H1 (cell line): Measurements from ENCODE around the gene TMTC4. TPM values are rescaled to one million over a fixed set of nuclear protein-coding genes. Genes with fewer than 3 reads are reported as not detected.

ENCODE experiments used
- CTCF ChIA-PET: fragments of 300-600 bp; sonication (Branson Sonifier 250); formaldehyde crosslinking; loops from one replicate; lab custom pipeline; 2021; ENCODE audit not compliant: partially characterized antibody; lab: Charles Lee
- POLR2A ChIA-PET: fragments of 300-600 bp; sonication (Branson Sonifier 250); formaldehyde crosslinking; loops from one replicate; lab custom pipeline; 2021; ENCODE audit warnings: inconsistent platforms; ENCODE audit not compliant: partially characterized antibody; lab: Charles Lee
- DNase-seq, 2 experiments: peaks; one replicate each; pipeline versions ENCODE4 v3.0.0 to v3.0.0-alpha.2; 2010 to 2022; ENCODE audit warnings: low spot score in 2 of 2, low read depth in 1 of 2, mixed read lengths in 1 of 2
- FAIRE-seq: peaks from 2 replicates; lab custom pipeline; 2011; peaks lifted over from hg19 to GRCh38; lab: Jason Lieb, UNC
- H2AFZ ChIP-seq: 2 replicates; pipeline ENCODE4 v1.8.1; 2012; ENCODE audit warnings: low read length, inconsistent platforms
- H2AK5ac ChIP-seq: 2 replicates; pipeline ENCODE4 v1.6.1; 2013; ENCODE audit warnings: low read depth, low read length
- H2BK120ac ChIP-seq: replicated peaks from 2 replicates; pipeline ENCODE3; 2013; ENCODE audit warnings: low read depth, low read length, inconsistent platforms
- H2BK12ac ChIP-seq: 2 replicates; pipeline ENCODE4 v1.6.1; 2013; ENCODE audit warnings: low read depth, low read length
- H2BK15ac ChIP-seq: 2 replicates; pipeline ENCODE4 v1.6.1; 2013; ENCODE audit warnings: low read length
- H2BK20ac ChIP-seq: 2 replicates; pipeline ENCODE4 v1.6.1; 2013; ENCODE audit warnings: low read length
- H2BK5ac ChIP-seq: 2 replicates; pipeline ENCODE4 v1.6.1; 2013; ENCODE audit warnings: low read depth, low read length
- H3K14ac ChIP-seq: 2 replicates; pipeline ENCODE4 v1.6.1; 2013; ENCODE audit warnings: inconsistent platforms; ENCODE audit not compliant: insufficient read length
- H3K18ac ChIP-seq: 2 replicates; pipeline ENCODE4 v1.6.1; 2013; ENCODE audit warnings: low read length; ENCODE audit errors: extremely low read depth
- H3K23ac ChIP-seq: 2 replicates; pipeline ENCODE4 v1.6.1; 2013; ENCODE audit warnings: inconsistent platforms; ENCODE audit not compliant: insufficient read length
- H3K23me2 ChIP-seq: 2 replicates; pipeline ENCODE4 v1.6.1; 2013; ENCODE audit warnings: low read depth, low read length
- H3K27ac ChIP-seq: 2 replicates; pipeline ENCODE4 v1.6.1; 2011; ENCODE audit warnings: low read depth, low read length, inconsistent platforms
- H3K27me3 ChIP-seq, 4 experiments: replicated peaks in 1 of 4; 1 replicate in 1 of 4; 2 replicates in 3 of 4; pipeline versions ENCODE4 v1.6.1 to v1.8.1; 2011 to 2013; ENCODE audit warnings: low read length in 3 of 4, mild to moderate bottlenecking in 3 of 4, inconsistent platforms in 2 of 4, mixed read lengths in 2 of 4, moderate library complexity in 1 of 4; ENCODE audit not compliant: control insufficient read depth in 3 of 4, insufficient read depth in 3 of 4; ENCODE audit errors: extremely low read depth in 1 of 4
- H3K36me3 ChIP-seq, 4 experiments: 2 replicates each; pipeline versions ENCODE4 v1.6.1 to v1.8.1; 2011 to 2013; ENCODE audit warnings: mild to moderate bottlenecking in 4 of 4, low read length in 3 of 4, moderate library complexity in 2 of 4, control low read depth in 1 of 4, inconsistent platforms in 1 of 4; ENCODE audit not compliant: insufficient read depth in 4 of 4, control insufficient read depth in 2 of 4
- H3K4ac ChIP-seq: replicated peaks from 2 replicates; pipeline ENCODE3; 2013; ENCODE audit warnings: low read length, low read depth, mixed read lengths, inconsistent platforms; ENCODE audit not compliant: insufficient read length
- H3K4me1 ChIP-seq, 4 experiments: replicated peaks in 1 of 4; 1 replicate in 1 of 4; 2 replicates in 3 of 4; pipeline versions ENCODE4 v1.6.1 to v1.8.1; 2011 to 2013; ENCODE audit warnings: low read length in 3 of 4, inconsistent platforms in 2 of 4, mixed read lengths in 1 of 4; ENCODE audit not compliant: insufficient read depth in 4 of 4, control insufficient read depth in 3 of 4
- H3K4me2 ChIP-seq, 2 experiments: 2 replicates each; pipeline versions ENCODE4 v1.6.1 to v1.8.1; 2011 to 2013; ENCODE audit warnings: low read depth in 2 of 2, low read length in 2 of 2, control low read depth in 1 of 2, inconsistent platforms in 1 of 2, mild to moderate bottlenecking in 1 of 2; ENCODE audit not compliant: insufficient read depth in 1 of 2
- H3K4me3 ChIP-seq, 4 experiments: fragments of 200-600, 300-600 bp in 1 of 4; sonication (generic), shearing (Covaris generic), sonication (Bioruptor Twin) in 1 of 4; 2 replicates each; pipeline versions ENCODE4 v1.5.1 to v1.8.1; 2011 to 2016; ENCODE audit warnings: low read length in 4 of 4, low read depth in 3 of 4, control low read depth in 2 of 4, inconsistent platforms in 2 of 4, mild to moderate bottlenecking in 2 of 4, mixed read lengths in 1 of 4, moderate library complexity in 1 of 4; ENCODE audit not compliant: insufficient read depth in 2 of 4; ENCODE audit errors: extremely low read depth in 1 of 4
- H3K56ac ChIP-seq: replicated peaks from 2 replicates; pipeline ENCODE3; 2013; ENCODE audit warnings: low read depth, mild to moderate bottlenecking, mixed read lengths, low read length, inconsistent platforms; ENCODE audit not compliant: insufficient read length
- H3K79me1 ChIP-seq: 2 replicates; pipeline ENCODE4 v1.6.1; 2013; ENCODE audit warnings: low read depth, low read length, control low read depth
- H3K79me2 ChIP-seq, 2 experiments: 2 replicates each; pipeline versions ENCODE4 v1.6.1 to v1.8.1; 2012 to 2013; ENCODE audit warnings: low read length in 2 of 2, mild to moderate bottlenecking in 2 of 2, inconsistent platforms in 1 of 2; ENCODE audit not compliant: insufficient read depth in 2 of 2, control insufficient read depth in 1 of 2
- H3K9ac ChIP-seq, 4 experiments: replicated peaks in 1 of 4; 1 replicate in 1 of 4; 2 replicates in 3 of 4; pipeline versions ENCODE4 v1.6.1 to v1.8.1; 2011 to 2013; ENCODE audit warnings: low read depth in 3 of 4, low read length in 3 of 4, control low read depth in 2 of 4, mild to moderate bottlenecking in 2 of 4, moderate library complexity in 2 of 4, inconsistent platforms in 1 of 4; ENCODE audit errors: extremely low read depth in 1 of 4
- H3K9me3 ChIP-seq, 2 experiments: 2 replicates each; pipeline versions ENCODE4 v1.6.1 to v1.8.1; 2012 to 2013; ENCODE audit warnings: mild to moderate bottlenecking in 2 of 2, moderate library complexity in 2 of 2, control low read depth in 1 of 2, inconsistent platforms in 1 of 2, low read depth in 1 of 2, low read length in 1 of 2, mixed read lengths in 1 of 2; ENCODE audit not compliant: insufficient read depth in 2 of 2
- H4K20me1 ChIP-seq, 2 experiments: replicated peaks in 1 of 2; 2 replicates each; pipeline versions ENCODE3 to v1.8.1; 2011 to 2013; ENCODE audit warnings: inconsistent platforms in 2 of 2, low read length in 2 of 2, mild to moderate bottlenecking in 1 of 2; ENCODE audit not compliant: insufficient read depth in 2 of 2, control insufficient read depth in 1 of 2
- H4K5ac ChIP-seq: 2 replicates; pipeline ENCODE4 v1.6.1; 2013; ENCODE audit warnings: low read length, low read depth, mixed read lengths, inconsistent platforms; ENCODE audit not compliant: insufficient read length
- H4K8ac ChIP-seq: 2 replicates; pipeline ENCODE4 v1.8.0; 2013; ENCODE audit warnings: mild to moderate bottlenecking, moderate library complexity, low read length, inconsistent platforms; ENCODE audit not compliant: insufficient read depth; ENCODE audit errors: extremely low read depth
- H4K91ac ChIP-seq: replicated peaks from 2 replicates; pipeline ENCODE3; 2013; ENCODE audit warnings: low read length, mixed read lengths, inconsistent platforms; ENCODE audit not compliant: insufficient read length
- ATF3 ChIP-seq: IDR thresholded peaks from 2 replicates; pipeline ENCODE4 v1.6.1; 2011; ENCODE audit warnings: low read depth, mild to moderate bottlenecking, low read length; ENCODE audit not compliant: insufficient read depth
- BCL11A ChIP-seq, 2 experiments: IDR thresholded peaks; one replicate each; pipeline ENCODE4 v1.6.1; 2011; ENCODE audit warnings: low read depth in 2 of 2, low read length in 2 of 2, mild to moderate bottlenecking in 2 of 2
- CHD2 ChIP-seq: IDR thresholded peaks from 2 replicates; pipeline ENCODE4 v1.6.1; 2012; ENCODE audit warnings: low read length, improper control_type of control experiment
- EP300 ChIP-seq, 2 experiments: IDR thresholded peaks; 1 replicate in 1 of 2; 2 replicates in 1 of 2; pipeline ENCODE4 v1.6.1; 2011 to 2012; ENCODE audit warnings: low read depth in 2 of 2, low read length in 2 of 2, mild to moderate bottlenecking in 2 of 2, borderline replicate concordance in 1 of 2, inconsistent platforms in 1 of 2, moderate library complexity in 1 of 2
- FOSL1 ChIP-seq: IDR thresholded peaks from 2 replicates; pipeline ENCODE4 v1.6.1; 2011; ENCODE audit warnings: mild to moderate bottlenecking, low read depth, low read length, moderate library complexity; ENCODE audit not compliant: insufficient read depth
- MAFK ChIP-seq: IDR thresholded peaks from 2 replicates; pipeline ENCODE4 v1.6.1; 2012; ENCODE audit warnings: low read depth, mild to moderate bottlenecking, improper control_type of control experiment, low read length
- SIN3A ChIP-seq, 2 experiments: IDR thresholded peaks in 1 of 2; conservative IDR thresholded peaks in 1 of 2; 2 replicates each; pipeline ENCODE4 v1.6.1; 2011 to 2012; ENCODE audit warnings: low read length in 2 of 2, improper control_type of control experiment in 1 of 2, low read depth in 1 of 2, mild to moderate bottlenecking in 1 of 2
- SP2 ChIP-seq: IDR thresholded peaks from 2 replicates; pipeline ENCODE4 v1.6.1; 2012; ENCODE audit warnings: mild to moderate bottlenecking, low read length, inconsistent platforms
- SRF ChIP-seq: IDR thresholded peaks from 2 replicates; pipeline ENCODE4 v1.6.1; 2011; ENCODE audit warnings: mild to moderate bottlenecking, low read depth, low read length, moderate library complexity
- SUZ12 ChIP-seq: fragments of 200-600 bp; sonication (generic); IDR thresholded peaks from 2 replicates; pipeline ENCODE4 v1.6.1; 2012; ENCODE audit warnings: mild to moderate bottlenecking, inconsistent platforms, low read length, moderate library complexity, mixed read lengths
- TAF7 ChIP-seq: optimal IDR thresholded peaks from 2 replicates; pipeline ENCODE3; 2011; ENCODE audit warnings: low read depth, mild to moderate bottlenecking, inconsistent platforms, low read length, moderate library complexity, borderline replicate concordance
- WGBS, 2 experiments: shearing (Covaris generic) in 1 of 2; methylation state at CpG; one replicate each; pipeline versions ENCODE4 v1.1.6 to v1.1.7; 2013 to 2015; ENCODE audit warnings: low lambda C conversion rate in 2 of 2, mixed read lengths in 2 of 2, inconsistent platforms in 1 of 2, low coverage in 1 of 2, missing lambda C conversion rate in 1 of 2; ENCODE audit not compliant: insufficient replicate concordance in 2 of 2, insufficient coverage in 1 of 2, insufficient read length in 1 of 2; ENCODE audit errors: extremely low coverage in 1 of 2, missing lambda C conversion rate in 1 of 2; 5-methylcytosine and 5-hydroxymethylcytosine counted together
- polyA plus RNA-seq, 7 experiments: library from polyadenylated mRNA; depleted of rRNA in 3 of 7; stranded (reverse) in 5 of 7; unstranded in 2 of 7; fragments of >200 nt in 5 of 7; fragments of 200-250 nt in 2 of 7; gene quantifications; 1 replicate in 5 of 7; 2 replicates in 1 of 7; 4 replicates in 1 of 7; pipeline versions ENCODE4 v1.2.1 to v1.2.3, GENCODE V29; 2011 to 2013; ENCODE audit warnings: missing spikeins in 2 of 7, mixed read lengths in 2 of 7
- total RNA-seq: library from RNA; stranded (reverse); fragmentation: NEBNext Ultra II Directional; extraction: Animal tissue kit (Norgen Biotek cat#: 25700); gene quantifications from 2 replicates; pipeline ENCODE4 v1.2.1, GENCODE V29; 2021

The TMTC4 gene
- total and polyA plus RNA-seq, 2 of the 8 experiments (the other 6 are each of a cell fraction or from before 2014, with no cell fraction given) = 26.3 to 42.6 TPM

DNA sequence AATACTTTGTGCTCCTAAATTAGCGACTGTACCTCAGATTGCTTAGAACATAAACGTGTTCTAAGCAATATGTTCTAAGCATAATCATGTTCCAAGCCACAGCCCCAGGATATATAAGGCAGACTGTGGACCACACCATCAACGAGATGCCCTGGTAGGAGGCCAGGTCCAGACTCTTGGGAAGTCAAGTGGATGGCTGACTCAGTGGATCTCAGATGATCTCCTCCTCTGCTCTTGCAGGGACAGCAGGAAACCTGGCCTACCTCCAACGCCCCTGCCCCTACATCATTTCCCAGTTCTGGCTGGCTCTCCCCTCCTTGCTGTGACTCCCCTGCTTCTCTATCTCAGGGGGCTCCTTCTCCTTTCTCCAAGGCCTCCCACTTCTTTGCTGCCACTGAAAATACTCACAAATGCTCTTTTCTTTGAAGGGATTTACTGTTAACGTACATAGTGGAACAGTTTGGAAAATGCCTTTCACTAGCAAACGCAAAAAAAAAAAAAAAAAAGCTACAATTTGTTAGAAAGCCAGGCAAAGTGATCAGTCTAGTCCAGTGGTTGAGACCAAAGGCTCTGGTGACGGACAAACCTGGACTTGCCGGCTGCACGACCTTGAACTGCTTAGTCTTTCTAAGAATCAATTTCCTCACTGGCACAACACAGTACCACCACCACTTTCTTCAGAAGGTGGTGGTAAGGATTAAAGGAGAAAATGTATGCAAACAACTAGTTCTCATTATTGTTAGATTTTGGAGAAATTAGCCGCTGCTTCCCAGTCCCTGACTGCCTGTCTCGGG, 3.0 kb downstream of the TMTC4 start:
- peaks cover 6% of the 10 kb centered on the region; the same call in 1 of the 2 replicates for H3K79me1 ChIP-seq
- CTCF ChIA-PET = interaction anchor here (0.9 to 1.7 kb wide), 4 partner anchors 11 to 98 kb away, joined by 3 to 8 read pairs (median 4); no protein-coding TSS in a partner anchor
- peaks cover 0 to 9% (median 3%) of the 10 kb centered on the region in 4 experiments; a peak in 4 of 7 replicates for H3K27me3 ChIP-seq
- peaks cover 0 to 30% (median 17%) of the 10 kb centered on the region in 4 experiments; a peak in 6 of 8 replicates for H3K36me3 ChIP-seq
- no peak overlapping the region for H2AFZ ChIP-seq
- peaks cover 12 to 32% of the 10 kb centered on the region in 2 experiments for H3K79me2 ChIP-seq
- no peaks in the 10 kb centered on the region for H3K9me3 ChIP-seq
- H4K8ac ChIP-seq = no peak overlapping the region
- H3K4ac ChIP-seq = no peak overlapping the region
- peaks cover 2 to 10% (median 6%) of the 10 kb centered on the region in 4 experiments for H3K4me1 ChIP-seq
- no peak overlapping the region for H4K5ac ChIP-seq
- DNase-seq = no peak
- FAIRE-seq = no peak
- no peak overlapping the region for H3K4me2 ChIP-seq
- H3K4me3 ChIP-seq = no peak overlapping the region
- H3K18ac ChIP-seq = no peak overlapping the region
- H3K23me2 ChIP-seq = peaks cover 14% of the 10 kb centered on the region
- no peak overlapping the region for H3K27ac ChIP-seq
- H3K23ac ChIP-seq = no peak overlapping the region
- H3K14ac ChIP-seq = no peak overlapping the region
- H2BK120ac ChIP-seq = no peak overlapping the region
- H2BK20ac ChIP-seq = no peak overlapping the region
- no peak overlapping the region for H2BK15ac ChIP-seq
- POLR2A ChIA-PET = no interaction called here
- 91% methylated on average over 11 of the region's 11 CpGs; no CpG with 5 or more reads in 1 of the 2 experiments for WGBS, 2 experiments
- no peak overlapping the region for H4K91ac ChIP-seq
- no peak overlapping the region for H2AK5ac ChIP-seq
- H2BK12ac ChIP-seq = no peak overlapping the region
- no peak overlapping the region for H3K9ac ChIP-seq
- H3K56ac ChIP-seq = no peak overlapping the region
- H2BK5ac ChIP-seq = no peak overlapping the region
- peaks cover 6% of the 10 kb centered on the region in 2 experiments for H4K20me1 ChIP-seq
- TF ChIP-seq SRF (no peak), CHD2 (no peak), BCL11A (IDR thresholded peaks at IDR 0.05; ENCODE audit: low read depth in 2 of 2, low read length in 2 of 2) (no peak), TAF7 (no peak), SIN3A (conservative IDR thresholded peaks at IDR 0.05 in 1 of 2, IDR thresholded peaks at IDR 0.05 in 1 of 2; ENCODE audit: low read depth in 1 of 2, low read length in 2 of 2) (no peak), EP300 (IDR thresholded peaks at IDR 0.05; ENCODE audit: borderline replicate concordance in 1 of 2, low read depth in 2 of 2, low read length in 2 of 2) (no peak), ATF3 (no peak), MAFK (no peak), FOSL1 (no peak), SP2 (no peak), SUZ12 (no peak)
